BJ (cell line): Measurements from ENCODE around the gene NUDT12. TPM values are rescaled to one million over a fixed set of nuclear protein-coding genes. Genes with fewer than 3 reads are reported as not detected.

Experiments
- CTCF ChIA-PET: fragments of 350-600 bp; formaldehyde crosslinking; extraction: SDS; loops from one replicate; lab custom pipeline; 2021; ENCODE audit warnings: antibody characterized with exemption, inconsistent platforms; lab: Yijun Ruan, JAX
- POLR2A ChIA-PET: fragments of 300-600 bp; sonication (Branson Sonifier 250); formaldehyde crosslinking; extraction: SDS; loops from one replicate; lab custom pipeline; 2021; ENCODE audit warnings: antibody characterized with exemption; lab: Charles Lee
- DNase-seq: peaks from one replicate; pipeline ENCODE4 v3.0.0-alpha.2; 2011; ENCODE audit warnings: low read depth
- H3K27me3 ChIP-seq: 2 replicates; pipeline ENCODE4 v1.6.0; 2011; ENCODE audit warnings: low read length; ENCODE audit not compliant: control insufficient read depth, insufficient read depth
- H3K36me3 ChIP-seq: 2 replicates; pipeline ENCODE4 v1.5.1; 2011; ENCODE audit warnings: low read length; ENCODE audit not compliant: control insufficient read depth, insufficient read depth
- H3K4me3 ChIP-seq: 2 replicates; pipeline ENCODE4 v1.5.1; 2011; ENCODE audit warnings: low read depth, mild to moderate bottlenecking, control low read depth, low read length
- CTCF ChIP-seq: IDR thresholded peaks from 2 replicates; pipeline ENCODE4 v1.5.1; 2011; ENCODE audit warnings: low read depth, mild to moderate bottlenecking, control low read depth, inconsistent platforms, low read length, moderate library complexity; ENCODE audit not compliant: insufficient read depth
- polyA plus RNA-seq: library from polyadenylated mRNA; depleted of rRNA; stranded (reverse); fragments of >200 nt; gene quantifications from 2 replicates; pipeline ENCODE4 v1.2.3, GENCODE V29; 2011

Gene NUDT12
- polyA plus RNA-seq, 1 experiment: 3.4 TPM

GRCh38 chr5:103505581-103506305 lies 56.8 kb downstream of the NUDT12 start:
- H3K4me3 ChIP-seq: no peak overlapping the region
- TF ChIP-seq CTCF: no peak
- CTCF ChIA-PET: no interaction called here
- H3K36me3 ChIP-seq: no peaks in the 10 kb centered on the region
- peak; percentile 74 for DNase-seq
- H3K27me3 ChIP-seq: no peaks in the 10 kb centered on the region
- POLR2A ChIA-PET: no interaction called here

- no peak for DNase-seq
- no peaks in the 10 kb centered on the region for H3K36me3 ChIP-seq
- no peaks in the 10 kb centered on the region for H3K27me3 ChIP-seq
- H3K4me3 ChIP-seq: no peak overlapping the region
- ChIA-PET CTCF (no interaction called here), POLR2A (no interaction called here)
- TF ChIP-seq CTCF: no peak
These were observed 59.5 kb downstream of the NUDT12 start for GRCh38 chr5:103503066-103503465.

GRCh38 chr5:103502662-103503061 lies 59.9 kb downstream of the NUDT12 start:
- no peak for TF ChIP-seq CTCF
- H3K27me3 ChIP-seq: no peaks in the 10 kb centered on the region
- DNase-seq: no peak
- no peaks in the 10 kb centered on the region for H3K36me3 ChIP-seq
- ChIA-PET POLR2A (no interaction called here), CTCF (no interaction called here)
- H3K4me3 ChIP-seq: no peak overlapping the region
